Stomach (tissue), 9 donors: ENCODE data around the gene BRD9. TPM values are rescaled to one million over a fixed set of nuclear protein-coding genes. Genes with fewer than 3 reads are reported as not detected.

Source experiments
- DNase-seq, 2 donors: peaks; one replicate each; pipeline versions ENCODE4 v3.0.0 to v3.0.0-alpha.2; 2013 to 2019
- H3K27ac ChIP-seq, 5 donors: fragments of 200-600 bp in 4 of 5; sonication (generic) in 4 of 5; one replicate each; pipeline ENCODE4 v1.5.1; 2013 to 2019; ENCODE audit warnings: mild to moderate bottlenecking in 1 of 5, moderate library complexity in 1 of 5
- H3K27me3 ChIP-seq, 3 donors: fragments of 200-600 bp; sonication (generic); one replicate each; pipeline ENCODE4 v1.5.1; 2017 to 2019; ENCODE audit warnings: mixed run types in 1 of 3
- H3K36me3 ChIP-seq, 4 donors: fragments of 200-600 bp; sonication (generic); 1 replicate in 3 of 4; 2 replicates in 1 of 4; pipeline ENCODE4 v1.5.1; 2016 to 2019
- H3K4me1 ChIP-seq, 4 donors: fragments of 200-600 bp; sonication (generic); one replicate each; pipeline ENCODE4 v1.5.1; 2016 to 2019
- H3K4me3 ChIP-seq, 4 donors: fragments of 200-600 bp; sonication (generic) in 3 of 4; one replicate each; pipeline ENCODE4 v1.5.1; 2016 to 2019; ENCODE audit warnings: mild to moderate bottlenecking in 1 of 4
- H3K9me3 ChIP-seq, 4 donors: fragments of 200-600 bp; sonication (generic); one replicate each; pipeline ENCODE4 v1.5.1; 2016 to 2019
- EP300 ChIP-seq: sonication (generic); formaldehyde crosslinking; IDR thresholded peaks from one replicate; pipeline ENCODE4 v1.6.1; 2017; ENCODE audit warnings: antibody characterized with exemption
- POLR2A ChIP-seq, 4 donors: fragments of 450-650 bp; IDR thresholded peaks; one replicate each; pipeline ENCODE4 v1.6.1; 2016; ENCODE audit warnings: antibody characterized with exemption in 4 of 4, control low read depth in 2 of 4, mild to moderate bottlenecking in 1 of 4, moderate library complexity in 1 of 4
- POLR2AphosphoS5 ChIP-seq, 3 donors: sonication (generic); formaldehyde crosslinking; IDR thresholded peaks; one replicate each; pipeline ENCODE4 v1.6.1; 2016; ENCODE audit warnings: antibody characterized with exemption in 3 of 3
- WGBS, 5 donors: extraction: QIAGEN DNeasy Blood & Tissue Kit in 3 of 5; methylation state at CpG; one replicate each; pipeline versions ENCODE4 v1.1.5 to v1.1.7; 2013 to 2018; 5-methylcytosine and 5-hydroxymethylcytosine counted together
- intact Hi-C: fragments of 100-400 bp; cut with DNase I; formaldehyde crosslinking; loops from one replicate; pipeline ENCODE4 v1.15.1; 2023; ENCODE audit warnings: low total_unique reads
- polyA plus RNA-seq, 3 donors: library from polyadenylated mRNA; stranded (reverse); fragments of 200-250 nt; gene quantifications; one replicate each; pipeline ENCODE4 v1.2.3, GENCODE V29; 2013
- total RNA-seq, 5 donors: library from RNA; depleted of rRNA; stranded (reverse); fragments of >200 nt; gene quantifications; one replicate each; pipeline versions ENCODE4 v1.1.0 to v1.2.3, GENCODE V29; 2014 to 2016
- TF ChIP-seq, protein P1 (sequence below), 7 experiments: fragments of 450-650 bp in 4 of 7; fragments of 200-600 bp in 3 of 7; sonication (generic) in 3 of 7; IDR thresholded peaks; one replicate each; pipeline ENCODE4 v1.5.1; 2016 to 2019; ENCODE audit warnings: antibody characterized with exemption in 7 of 7, control low read depth in 2 of 7, mild to moderate bottlenecking in 1 of 7
- donor health status: healthy with polysubstance abuse.
- donor health status: Bipolar disorder and iron deficiency.
- donor health status: healthy.

Gene BRD9
- total and polyA plus RNA-seq, 8 donors, result 16.2 to 152 (median 40.0) TPM

DNA sequence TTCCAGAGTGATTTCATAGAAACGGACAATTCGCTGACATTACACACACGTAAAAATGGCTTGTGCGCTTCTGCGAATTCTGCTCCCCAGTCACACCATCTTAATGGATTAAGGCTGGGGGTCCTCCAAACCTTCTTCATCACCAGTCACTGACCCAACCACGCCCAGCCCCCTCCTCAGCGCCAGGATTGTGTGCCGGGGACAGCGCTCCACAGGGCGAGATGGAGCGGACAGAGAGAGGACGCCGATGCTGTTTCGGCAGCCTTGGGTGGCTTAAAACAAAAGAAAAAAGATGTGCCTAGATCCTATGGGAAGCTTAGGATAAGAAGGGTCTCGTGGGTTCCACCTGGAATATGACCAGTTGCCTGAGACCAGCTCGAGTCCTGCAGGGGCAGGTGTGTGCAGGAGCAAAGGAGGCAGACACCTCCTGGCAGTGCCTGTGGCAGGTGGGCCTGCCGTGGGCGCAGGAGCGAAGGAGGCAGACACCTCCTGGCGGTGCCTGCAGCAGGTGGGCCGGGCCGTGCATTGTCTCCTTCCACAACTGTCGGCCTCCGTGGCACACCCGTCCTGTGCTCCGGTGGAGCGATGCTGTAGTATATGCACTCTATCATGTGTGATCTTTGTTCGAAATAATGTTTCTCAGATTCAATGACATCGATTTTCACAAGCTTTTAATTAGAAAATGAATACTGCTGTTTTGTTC, 20.9 kb downstream of the BRD9 start:
- H3K4me1 ChIP-seq, result peaks cover 0 to 10% (median 0%) of the 10 kb centered on the region in 4 donors
- H3K4me3 ChIP-seq, result no peak overlapping the region
- intact Hi-C loops, result no loop called here
- no peak for TF ChIP-seq POLR2A (IDR thresholded peaks at IDR 0.05)
- no peak for TF ChIP-seq POLR2AphosphoS5 (IDR thresholded peaks at IDR 0.05)
- TF ChIP-seq EP300, result no peak
- TF ChIP-seq, protein P1, sequence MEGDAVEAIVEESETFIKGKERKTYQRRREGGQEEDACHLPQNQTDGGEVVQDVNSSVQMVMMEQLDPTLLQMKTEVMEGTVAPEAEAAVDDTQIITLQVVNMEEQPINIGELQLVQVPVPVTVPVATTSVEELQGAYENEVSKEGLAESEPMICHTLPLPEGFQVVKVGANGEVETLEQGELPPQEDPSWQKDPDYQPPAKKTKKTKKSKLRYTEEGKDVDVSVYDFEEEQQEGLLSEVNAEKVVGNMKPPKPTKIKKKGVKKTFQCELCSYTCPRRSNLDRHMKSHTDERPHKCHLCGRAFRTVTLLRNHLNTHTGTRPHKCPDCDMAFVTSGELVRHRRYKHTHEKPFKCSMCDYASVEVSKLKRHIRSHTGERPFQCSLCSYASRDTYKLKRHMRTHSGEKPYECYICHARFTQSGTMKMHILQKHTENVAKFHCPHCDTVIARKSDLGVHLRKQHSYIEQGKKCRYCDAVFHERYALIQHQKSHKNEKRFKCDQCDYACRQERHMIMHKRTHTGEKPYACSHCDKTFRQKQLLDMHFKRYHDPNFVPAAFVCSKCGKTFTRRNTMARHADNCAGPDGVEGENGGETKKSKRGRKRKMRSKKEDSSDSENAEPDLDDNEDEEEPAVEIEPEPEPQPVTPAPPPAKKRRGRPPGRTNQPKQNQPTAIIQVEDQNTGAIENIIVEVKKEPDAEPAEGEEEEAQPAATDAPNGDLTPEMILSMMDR (IDR thresholded peaks at IDR 0.05), result no peak
- WGBS, 5 donors, result 92 to 96% (median 96%) methylated on average over 29 of the region's 29 CpGs
- H3K9me3 ChIP-seq, result no peaks in the 10 kb centered on the region
- no peaks in the 10 kb centered on the region for H3K27me3 ChIP-seq
- H3K27ac ChIP-seq, result no peak overlapping the region
- DNase-seq, result no peak
- H3K36me3 ChIP-seq, result peaks cover 64 to 100% (median 100%) of the 10 kb centered on the region in 4 donors

DNA sequence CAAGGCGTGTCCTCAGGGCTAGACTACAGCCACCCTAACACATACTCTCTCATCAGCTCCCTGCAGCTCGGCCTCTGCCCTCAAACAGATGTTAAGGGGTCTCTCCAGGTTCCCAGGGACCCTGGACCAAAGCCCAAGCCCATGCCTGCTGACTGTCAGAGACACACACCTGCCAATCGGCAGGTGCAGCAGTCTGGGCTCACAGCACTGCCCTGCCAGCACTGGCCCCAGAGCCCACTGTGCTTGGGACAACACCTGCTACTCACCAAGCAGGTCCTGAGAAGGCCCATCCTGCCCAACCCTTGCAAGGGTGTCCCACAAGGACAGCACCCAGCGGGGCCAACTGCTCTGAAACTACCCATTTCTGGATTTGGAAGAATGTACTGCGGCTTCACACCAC, 21.6 kb downstream of the BRD9 start:
- Histone ChIP-seq H3K9me3 (no peaks in the 10 kb centered on the region), H3K4me3 (no peak overlapping the region), H3K27ac (no peak overlapping the region), H3K4me1 (peaks cover 0 to 10% (median 0%) of the 10 kb centered on the region in 4 donors), H3K36me3 (peaks cover 59 to 100% (median 100%) of the 10 kb centered on the region in 4 donors), H3K27me3 (no peaks in the 10 kb centered on the region)
- TF ChIP-seq POLR2A (IDR thresholded peaks at IDR 0.05) (no peak), EP300 (no peak), POLR2AphosphoS5 (IDR thresholded peaks at IDR 0.05) (no peak)
- TF ChIP-seq, protein P1 (IDR thresholded peaks at IDR 0.05), result no peak
- DNase-seq, result no peak
- intact Hi-C loops, result no loop called here
- 93 to 98% (median 96%) methylated on average over 4 to 5 of the region's 5 CpGs for WGBS, 5 donors

DNA sequence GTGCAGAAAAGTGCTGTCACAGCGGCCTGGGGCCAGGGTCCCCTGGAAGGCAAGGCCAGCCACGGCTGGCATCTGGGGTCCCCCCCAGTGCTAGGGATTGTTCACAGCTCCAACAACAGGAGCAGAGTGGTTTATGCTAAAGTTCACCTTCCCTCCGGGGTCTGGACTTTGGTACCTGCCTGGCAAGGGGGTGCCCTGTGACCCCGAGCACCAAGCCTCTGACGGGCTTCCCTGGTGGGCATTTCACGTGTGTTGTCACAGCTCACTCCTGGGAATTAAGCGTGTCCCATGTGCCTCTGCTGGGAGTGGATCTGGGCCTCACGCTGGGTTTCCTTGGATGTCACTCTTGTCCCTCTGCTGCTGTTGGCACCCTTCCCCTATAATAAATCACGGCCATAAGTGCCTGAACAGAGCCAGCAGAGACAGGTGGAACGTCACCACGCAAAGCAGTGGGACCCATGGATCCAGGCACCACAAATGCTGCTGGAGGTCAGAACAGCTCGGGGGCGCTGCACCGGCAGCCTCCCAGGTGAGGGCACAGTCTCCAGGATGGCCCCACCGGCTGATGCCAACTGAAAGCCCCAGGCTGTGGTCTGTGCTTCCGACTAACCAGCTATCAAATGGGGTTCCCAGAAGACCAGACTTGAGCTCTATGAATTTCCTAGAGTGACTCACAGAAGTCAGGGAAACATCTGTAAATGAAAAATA, 24.0 kb downstream of the BRD9 start:
- Histone ChIP-seq H3K9me3 (no peaks in the 10 kb centered on the region), H3K4me1 (peaks cover 0 to 13% (median 0%) of the 10 kb centered on the region in 4 donors), H3K27me3 (no peaks in the 10 kb centered on the region), H3K4me3 (no peak overlapping the region), H3K27ac (no peak overlapping the region), H3K36me3 (peaks cover 74 to 100% (median 100%) of the 10 kb centered on the region in 4 donors)
- DNase-seq, result no peak
- WGBS, 5 donors, result 91 to 96% (median 94%) methylated on average over 13 to 16 of the region's 16 CpGs
- intact Hi-C loops, result no loop called here
- TF ChIP-seq POLR2AphosphoS5 (IDR thresholded peaks at IDR 0.05), result no peak
- no peak for TF ChIP-seq POLR2A (IDR thresholded peaks at IDR 0.05)
- TF ChIP-seq, protein P1 (IDR thresholded peaks at IDR 0.05), result no peak
- no peak for TF ChIP-seq EP300

DNA sequence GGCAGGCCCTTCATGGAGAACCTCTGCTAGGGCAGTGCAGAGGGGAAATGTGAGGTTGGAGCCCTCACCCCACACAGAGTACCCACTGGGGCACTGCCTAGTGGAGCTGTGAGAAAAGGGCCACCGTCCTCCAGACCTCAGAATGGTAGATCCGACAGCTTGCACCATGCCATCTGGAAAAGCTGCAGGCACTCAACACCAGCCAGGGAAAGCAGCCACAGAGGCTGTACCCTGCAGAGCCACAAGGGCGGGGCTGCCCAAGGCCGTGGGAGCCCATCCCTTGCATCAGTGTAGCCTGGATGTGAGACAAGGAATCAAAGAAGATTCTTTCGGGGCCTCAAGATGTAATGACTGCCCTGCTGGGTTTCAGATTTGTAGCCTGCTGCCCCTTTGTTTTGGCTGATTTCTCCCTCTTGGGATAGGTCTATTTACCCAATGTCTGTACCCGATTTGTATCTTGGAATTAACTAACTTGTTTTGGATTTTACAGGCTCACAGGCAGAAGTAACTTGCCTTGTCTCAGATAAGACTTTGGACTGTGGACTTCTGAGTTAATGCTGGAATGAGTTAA, 25.2 kb downstream of the BRD9 start:
- no peak for DNase-seq
- H3K4me3 ChIP-seq, result no peak overlapping the region
- TF ChIP-seq POLR2AphosphoS5 (IDR thresholded peaks at IDR 0.05) (no peak), POLR2A (IDR thresholded peaks at IDR 0.05) (no peak), EP300 (no peak)
- TF ChIP-seq, protein P1 (IDR thresholded peaks at IDR 0.05), result no peak
- peaks cover 81 to 100% (median 100%) of the 10 kb centered on the region in 4 donors for H3K36me3 ChIP-seq
- no peaks in the 10 kb centered on the region for H3K27me3 ChIP-seq
- H3K4me1 ChIP-seq, result peaks cover 0 to 5% (median 0%) of the 10 kb centered on the region in 4 donors
- H3K27ac ChIP-seq, result no peak overlapping the region
- 83 to 86% (median 84%) methylated on average over 6 of the region's 6 CpGs for WGBS, 5 donors
- intact Hi-C loops, result no loop called here
- H3K9me3 ChIP-seq, result no peaks in the 10 kb centered on the region
